GM21423 (cell line): Measurements from ENCODE around the gene TREML2.
"Not testable (repeated sequence)": the region's sequence is repeated elsewhere in the genome, so short reads cannot be mapped to it uniquely, and the experiment has no call there.

Experiments
- ATAC-seq: cut with Tn5 transposase; IDR thresholded peaks from one replicate; pipeline ENCODE4 v1.9.1; 2021; ENCODE audit warnings: mild to moderate bottlenecking, moderate library complexity; ENCODE audit not compliant: unreplicated experiment

Gene TREML2

GRCh38 chr6:41209547-41210320 is 8.8 kb upstream of the TREML2 start:
- ATAC-seq: no peak

- no peak for ATAC-seq
Measured at GRCh38 chr6:41208439-41209106, 7.6 kb upstream of the TREML2 start.

GRCh38 chr6:41204156-41204555 is 3.2 kb upstream of the TREML2 start:
- no peak for ATAC-seq

- no peak for ATAC-seq
Measured at GRCh38 chr6:41201764-41202173, 820 bp upstream of the TREML2 start.

GRCh38 chr6:41200296-41200900 is 551 bp downstream of the TREML2 start:
- ATAC-seq: peak; percentile 27

DNA sequence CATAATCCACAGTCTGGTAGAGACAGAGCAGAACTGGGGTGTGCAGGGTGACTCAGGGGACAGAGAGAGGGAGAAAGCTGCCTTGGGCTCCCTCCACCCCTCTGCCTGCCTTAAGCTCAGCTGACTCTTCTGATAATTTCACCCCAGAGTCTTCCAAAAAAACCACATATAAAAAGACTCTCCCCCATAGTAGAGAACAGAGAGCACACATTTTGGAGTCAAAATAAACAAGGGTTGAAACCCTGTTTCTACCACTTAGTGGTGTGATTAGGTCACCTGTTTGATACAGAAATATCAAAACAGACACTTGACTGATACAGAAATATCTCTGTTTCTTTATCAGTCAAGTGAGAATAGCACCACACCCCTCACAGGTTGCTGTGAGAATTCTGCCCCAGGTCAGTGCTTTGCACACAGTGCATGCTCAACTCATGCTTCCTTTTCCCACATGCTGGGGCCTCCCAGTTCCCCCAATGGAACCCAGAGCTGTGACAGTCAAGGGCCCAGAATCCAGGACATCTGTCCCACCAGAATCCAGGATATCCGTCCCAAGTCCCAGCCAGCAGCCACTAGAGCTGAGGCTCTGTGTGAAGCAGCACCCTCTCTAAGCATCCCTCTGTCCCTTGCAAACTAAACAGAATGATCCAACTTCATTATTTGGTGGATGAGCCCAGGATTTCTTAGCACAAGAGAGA is 1.2 kb downstream of the TREML2 start:
- peak; percentile 41 for ATAC-seq

GRCh38 chr6:41197234-41197633 is 3.7 kb downstream of the TREML2 start:
- ATAC-seq: no peak

DNA sequence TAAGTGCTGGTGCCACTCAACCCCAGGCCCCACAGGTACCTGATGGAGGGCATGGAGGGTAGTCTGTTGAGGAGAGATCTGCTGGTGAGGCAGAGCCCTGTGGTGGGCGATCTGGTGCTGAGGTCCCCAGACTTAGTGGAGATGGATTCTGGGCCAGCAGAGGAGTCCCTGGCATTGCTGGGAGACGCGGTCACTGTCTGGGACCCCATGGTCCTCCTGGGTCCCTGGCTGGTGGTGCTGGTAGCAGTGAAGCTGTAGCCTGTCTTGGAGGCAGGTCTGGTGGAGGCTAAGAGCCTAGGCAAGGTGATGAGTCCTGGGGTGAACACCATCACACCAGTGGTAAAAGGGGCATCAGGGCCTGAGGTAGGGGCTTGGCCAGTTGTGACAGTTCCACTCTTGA is 6.6 kb downstream of the TREML2 start:
- no peak for ATAC-seq

GRCh38 chr6:41193884-41194283 is 7.1 kb downstream of the TREML2 start:
- no peak for ATAC-seq

DNA sequence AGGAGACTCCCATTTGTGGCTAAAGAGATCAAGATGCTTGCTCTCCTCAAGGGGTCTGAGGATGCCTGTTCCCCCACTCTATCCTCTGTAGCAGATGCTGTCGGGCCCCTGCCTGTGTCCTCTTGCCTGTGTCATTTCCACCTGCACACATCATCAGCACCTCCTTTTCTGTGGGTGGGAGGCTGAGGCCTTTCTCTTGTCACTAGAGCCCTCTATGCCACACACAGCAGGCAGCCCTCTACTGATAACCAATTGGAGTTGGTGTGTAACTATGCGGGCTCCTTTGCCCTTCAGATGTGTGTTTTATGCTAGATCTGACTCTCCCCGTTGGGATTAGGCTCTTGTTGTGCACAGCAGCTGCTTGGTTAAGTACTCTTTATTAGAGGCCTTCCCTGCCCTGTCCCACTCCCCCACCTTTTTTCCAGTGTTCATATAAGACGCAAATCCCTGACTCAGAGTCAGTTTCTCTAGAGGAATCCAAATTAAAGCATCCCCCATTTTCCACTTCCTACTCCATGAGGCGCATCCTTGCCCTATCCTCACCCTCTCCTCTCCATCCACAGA is 7.7 kb downstream of the TREML2 start:
- ATAC-seq: no peak

GRCh38 chr6:41191569-41191968 is 9.4 kb downstream of the TREML2 start:
- no peak for ATAC-seq

DNA sequence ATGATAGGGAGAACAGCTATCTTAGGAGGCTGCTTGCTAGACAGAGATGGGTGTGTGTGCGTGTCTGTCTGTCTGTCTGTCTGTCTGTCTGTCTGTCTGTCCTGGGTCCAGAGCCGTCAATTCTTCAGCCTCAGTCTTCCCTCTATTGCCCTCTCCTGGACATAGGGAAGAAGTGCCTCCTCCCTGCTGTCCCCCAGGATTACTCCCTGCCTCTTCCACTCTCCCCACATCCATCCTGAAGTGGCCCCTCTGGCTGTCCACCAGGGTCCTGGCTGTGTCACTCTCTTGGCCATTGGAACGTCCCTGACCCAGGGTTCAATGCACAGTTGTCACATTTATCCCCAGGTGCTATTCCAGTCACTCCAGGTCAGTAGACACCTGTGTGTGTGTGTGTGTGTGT is 10.2 kb downstream of the TREML2 start:
- ATAC-seq: no peak

DNA sequence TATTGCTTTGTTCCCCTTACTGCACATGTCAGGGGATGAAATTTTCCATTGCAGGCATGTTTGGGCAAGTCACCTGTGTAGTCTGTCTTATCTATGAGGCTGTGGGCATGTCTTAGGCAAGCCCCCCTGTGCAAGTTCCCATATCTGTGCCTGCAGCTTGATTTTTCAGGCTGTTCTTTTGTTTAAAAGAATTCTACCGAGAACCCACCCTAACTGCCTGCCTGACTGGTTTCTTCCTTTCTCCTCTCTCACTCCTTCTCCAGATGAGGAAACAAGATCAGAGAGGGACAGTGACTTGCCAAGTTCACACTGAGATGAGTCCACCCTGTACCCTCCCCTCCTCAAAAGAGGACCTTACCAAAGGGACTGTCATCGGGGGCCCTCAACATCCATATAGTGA is 11.0 kb downstream of the TREML2 start:
- no peak for ATAC-seq

GRCh38 chr6:41189046-41189445 is 11.9 kb downstream of the TREML2 start:
- ATAC-seq: not testable (repeated sequence)

GRCh38 chr6:41187924-41188886 is 12.7 kb downstream of the TREML2 start:
- no peak for ATAC-seq

- no peak for ATAC-seq
Measured at GRCh38 chr6:41186031-41186562, 14.9 kb downstream of the TREML2 start.

GRCh38 chr6:41184761-41185160 is 16.2 kb downstream of the TREML2 start:
- no peak for ATAC-seq

GRCh38 chr6:41182069-41183034 is 18.6 kb downstream of the TREML2 start:
- no peak for ATAC-seq

GRCh38 chr6:41181566-41181965 is 19.4 kb downstream of the TREML2 start:
- no peak for ATAC-seq
